ENCODE measurements around the gene ABTB1. TPM values are rescaled to one million over a fixed set of nuclear protein-coding genes. Genes with fewer than 3 reads are reported as not detected.

ABTB1 gene
- total and polyA plus RNA-seq, 7 donors: 18.0 to 75.3 (median 36.5) TPM

DNA sequence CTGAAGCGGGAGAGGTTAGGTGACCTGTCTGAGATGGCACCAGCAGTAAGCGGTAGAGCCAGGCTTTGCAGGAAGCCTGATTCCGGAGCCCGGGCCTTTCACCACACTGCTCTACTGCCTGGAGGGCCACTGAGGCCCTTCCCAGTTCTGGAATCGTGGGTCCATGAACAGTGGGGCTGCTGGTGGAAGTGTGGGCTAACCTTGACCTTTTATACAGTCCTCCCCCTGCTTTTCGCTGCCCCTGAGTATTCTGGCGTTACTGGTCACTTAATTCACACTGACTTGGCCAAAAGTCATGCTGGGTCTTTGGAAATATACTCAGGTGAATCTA, 2.6 kb upstream of the ABTB1 start:
- WGBS, 2 donors: 93 to 97% methylated on average over 7 of the region's 7 CpGs
- no peak overlapping the region for H3K27ac ChIP-seq
- H3K27me3 ChIP-seq: no peaks in the 10 kb centered on the region
- H3K4me3 ChIP-seq: no peak overlapping the region
- intact Hi-C loops (cut with DNase I): loop anchor here (5.0 kb wide), 3 partner anchors 73 to 382 kb away; partner anchors contain the start of genes MCM2, MGLL and SEC61A1
- H3K36me3 ChIP-seq: peaks cover 0 to 8% (median 0%) of the 10 kb centered on the region in 4 donors
- no peak for DNase-seq
- peaks cover 0 to 30% (median 24%) of the 10 kb centered on the region in 4 donors for H3K4me1 ChIP-seq
- H3K9me3 ChIP-seq: no peaks in the 10 kb centered on the region
- TF ChIP-seq POLR2A (IDR thresholded peaks at IDR 0.05): no peak
- no peak for TF ChIP-seq EP300 (IDR thresholded peaks at IDR 0.05)
- no peak for TF ChIP-seq POLR2AphosphoS5 (IDR thresholded peaks at IDR 0.05)
- no peak for TF ChIP-seq CTCF (IDR thresholded peaks at IDR 0.05)

DNA sequence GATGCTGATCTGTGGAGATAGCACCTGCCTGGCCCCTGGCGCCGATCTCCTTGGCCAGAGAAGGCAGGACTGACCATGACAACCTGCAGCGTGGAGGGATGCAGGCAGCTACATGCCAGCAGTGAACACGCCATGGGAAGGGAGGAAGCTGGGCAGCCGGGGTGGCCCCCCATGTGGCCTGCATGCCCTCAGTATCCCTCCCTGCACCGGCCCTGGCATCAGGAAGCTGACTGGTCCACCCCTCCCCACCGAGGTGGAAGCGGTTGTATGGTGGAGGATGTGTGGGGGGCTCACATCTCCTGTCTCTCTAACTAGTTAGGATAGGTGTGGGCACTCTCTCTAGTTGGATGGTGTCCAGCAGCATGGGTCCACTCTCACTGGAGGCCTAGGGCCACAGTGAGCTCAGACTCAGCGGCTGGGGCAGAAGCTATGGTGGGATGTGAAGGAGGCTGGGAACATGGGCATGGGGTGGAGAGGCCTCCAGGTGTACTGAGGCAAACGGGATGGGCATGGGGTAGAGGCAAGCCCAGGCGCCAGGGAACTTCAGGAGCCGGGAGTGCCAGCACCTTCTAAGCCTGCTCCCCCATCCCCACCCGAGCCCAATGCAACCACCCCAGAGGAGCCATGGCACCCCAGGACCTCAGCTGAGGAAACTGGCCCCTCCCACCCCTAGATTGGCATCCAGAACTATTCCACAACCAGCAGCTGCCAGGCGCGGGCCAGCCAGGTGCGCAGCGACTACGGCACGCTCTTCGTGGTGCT, 1.8 kb upstream of the ABTB1 start:
- 94% methylated on average over 20 of the region's 20 CpGs for WGBS, 2 donors
- Histone ChIP-seq H3K4me3 (no peak overlapping the region), H3K27me3 (no peaks in the 10 kb centered on the region), H3K4me1 (peaks cover 0 to 32% (median 27%) of the 10 kb centered on the region in 4 donors), H3K27ac (no peak overlapping the region), H3K9me3 (no peaks in the 10 kb centered on the region), H3K36me3 (peaks cover 0 to 13% (median 0%) of the 10 kb centered on the region in 4 donors)
- intact Hi-C loops (cut with DNase I): loop anchor here (5.0 kb wide), 3 partner anchors 74 to 381 kb away; partner anchors contain the start of genes MCM2, MGLL and SEC61A1
- no peak for TF ChIP-seq CTCF (IDR thresholded peaks at IDR 0.05)
- DNase-seq: peak; percentile 64

DNA sequence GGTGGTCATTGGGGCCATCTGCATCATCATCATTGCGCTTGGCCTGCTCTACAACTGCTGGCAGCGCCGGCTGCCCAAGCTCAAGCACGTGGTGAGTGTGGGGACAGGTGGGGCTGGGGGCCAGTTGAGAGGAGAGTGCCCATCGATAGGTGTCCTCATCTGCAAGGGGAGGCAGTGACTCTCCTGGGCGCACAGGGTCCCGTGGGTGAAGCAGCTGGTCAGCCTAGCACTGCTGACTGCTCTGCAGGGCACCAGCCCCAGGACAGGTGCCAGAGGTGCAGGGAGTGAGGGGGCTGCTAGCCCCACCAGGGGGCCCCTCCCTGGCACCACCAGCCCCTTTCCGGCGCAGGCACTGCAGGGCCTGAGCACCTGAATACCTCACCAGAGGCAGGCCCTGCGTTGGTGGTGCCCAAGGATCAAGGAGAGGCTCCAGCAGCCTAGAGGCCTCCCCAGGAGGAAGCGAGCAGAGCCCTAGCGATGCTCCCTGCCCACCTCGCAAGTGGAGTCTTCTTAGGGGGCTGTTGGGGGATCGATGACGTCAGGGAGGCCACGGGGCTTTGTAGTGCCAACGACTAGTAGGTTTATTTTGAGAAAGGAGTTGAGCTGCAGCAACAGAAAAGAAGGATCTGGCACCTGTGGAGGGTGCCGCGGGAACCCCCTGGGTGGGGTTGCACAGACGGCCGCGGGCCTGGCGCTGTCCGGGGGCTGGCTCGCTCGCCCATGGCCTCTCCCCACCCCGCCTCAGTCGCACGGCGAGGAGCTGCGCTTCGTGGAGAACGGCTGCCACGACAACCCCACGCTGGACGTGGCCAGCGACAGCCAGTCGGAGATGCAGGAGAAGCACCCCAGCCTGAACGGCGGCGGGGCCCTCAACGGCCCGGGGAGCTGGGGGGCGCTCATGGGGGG, 976 bp upstream of the ABTB1 start:
- Histone ChIP-seq H3K36me3 (peaks cover 0 to 21% (median 3%) of the 10 kb centered on the region in 4 donors), H3K27me3 (no peaks in the 10 kb centered on the region), H3K4me3 (peak overlapping the region; percentile 81 to 100 (median 90)), H3K9me3 (no peaks in the 10 kb centered on the region), H3K27ac (peak overlapping the region; percentile 89 to 93 (median 92)), H3K4me1 (peaks cover 0 to 34% (median 27%) of the 10 kb centered on the region in 4 donors)
- peak; percentile 69 for DNase-seq
- WGBS, 2 donors: 16 to 20% methylated on average over 44 of the region's 44 CpGs
- TF ChIP-seq POLR2AphosphoS5 (IDR thresholded peaks at IDR 0.05) (no peak), EP300 (IDR thresholded peaks at IDR 0.05) (no peak), CTCF (IDR thresholded peaks at IDR 0.05) (no peak), POLR2A (IDR thresholded peaks at IDR 0.05) (no peak)
- intact Hi-C loops (cut with DNase I): loop anchor here (5.0 kb wide), 3 partner anchors 74 to 381 kb away; partner anchors contain the start of genes MCM2, MGLL and SEC61A1

DNA sequence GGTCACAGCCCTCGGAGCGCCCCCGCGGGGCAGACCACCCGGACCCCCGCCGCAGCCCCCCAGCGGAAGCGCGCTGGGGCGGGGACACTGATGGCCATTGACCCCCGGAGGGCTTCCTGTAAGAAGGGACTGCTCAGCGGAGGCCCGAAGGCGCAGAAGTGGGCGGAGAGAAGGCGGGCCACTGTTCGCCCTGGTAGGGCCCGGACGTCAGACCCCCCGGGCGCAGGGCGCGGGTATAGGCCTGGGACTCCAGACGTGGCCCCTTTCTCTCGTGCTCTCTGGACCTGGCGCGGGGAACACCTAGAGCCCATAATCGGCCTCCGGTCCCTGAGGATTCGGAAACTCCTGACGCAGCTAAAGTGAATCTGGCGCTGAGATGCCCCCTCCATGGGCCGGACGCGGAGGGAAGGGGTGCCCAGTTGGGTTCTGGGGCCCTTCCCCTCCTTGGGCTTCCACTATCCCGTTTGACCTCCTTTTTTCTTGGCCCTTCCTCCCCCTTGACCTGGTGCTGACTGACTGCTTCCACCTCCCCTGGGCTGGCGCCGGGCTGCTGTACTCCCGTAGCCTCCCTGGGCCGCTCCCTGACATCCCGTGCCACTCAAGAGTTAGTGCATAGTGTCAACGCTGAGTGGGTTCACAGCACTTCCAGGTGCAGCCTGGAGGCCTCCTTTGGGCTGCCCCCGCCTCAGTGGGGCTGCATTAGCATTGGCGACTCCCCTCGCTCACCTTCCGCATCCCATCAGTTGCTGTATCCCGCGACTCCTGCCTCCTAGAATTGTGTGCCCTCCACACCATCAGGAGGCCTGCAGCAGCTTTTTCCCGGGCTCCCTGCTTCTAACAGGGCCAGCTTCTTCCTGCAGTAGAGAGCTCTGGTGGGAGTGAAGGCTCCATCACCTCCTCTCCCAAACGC, 694 bp downstream of the ABTB1 start:
- Histone ChIP-seq H3K9me3 (no peaks in the 10 kb centered on the region), H3K36me3 (peaks cover 9 to 38% (median 14%) of the 10 kb centered on the region in 4 donors), H3K4me3 (peak overlapping the region; percentile 81 to 100 (median 90)), H3K27ac (peak overlapping the region; percentile 89 to 93 (median 92)), H3K4me1 (peaks cover 0 to 34% (median 27%) of the 10 kb centered on the region in 4 donors), H3K27me3 (no peaks in the 10 kb centered on the region)
- TF ChIP-seq CTCF (IDR thresholded peaks at IDR 0.05) (no peak), EP300 (IDR thresholded peaks at IDR 0.05) (no peak), POLR2A (IDR thresholded peaks at IDR 0.05) (no peak), POLR2AphosphoS5 (IDR thresholded peaks at IDR 0.05) (no peak)
- DNase-seq: peak; percentile 81
- 9 to 19% methylated on average over 51 of the region's 51 CpGs for WGBS, 2 donors
- intact Hi-C loops (cut with DNase I): loop anchor here (5.0 kb wide), 3 partner anchors 76 to 379 kb away; partner anchors contain the start of genes MCM2, MGLL and SEC61A1

Measured in sigmoid colon (tissue), 7 donors.